Endothelial cell of umbilical vein (primary cell): ENCODE results near the gene ATP13A5. TPM values are rescaled to one million over a fixed set of nuclear protein-coding genes. Genes with fewer than 3 reads are reported as not detected.

ENCODE experiments used
- BruUV-seq: library from RNA; stranded (reverse); fragments of 400-500 nt; replicated peaks from 2 replicates; lab custom pipeline; 2021; lab: Mats Ljungman, UMichigan
- CTCF ChIA-PET: fragments of 300-600, 350-600 bp; sonication (Branson Sonifier 250); formaldehyde crosslinking; loops from one replicate; lab custom pipeline; 2021; ENCODE audit warnings: antibody characterized with exemption, inconsistent platforms; lab: Charles Lee
- POLR2A ChIA-PET: fragments of 300-600, 350-600 bp; sonication (Branson Sonifier 250); formaldehyde crosslinking; loops from one replicate; lab custom pipeline; 2021; ENCODE audit warnings: antibody characterized with exemption, inconsistent platforms; lab: Charles Lee
- DNase-seq: peaks from one replicate; pipeline ENCODE4 v3.0.0-alpha.2; 2011; ENCODE audit warnings: low read depth, low spot score
- FAIRE-seq: peaks from 2 replicates; lab custom pipeline; 2011; peaks lifted over from hg19 to GRCh38; lab: Jason Lieb, UNC
- H2AFZ ChIP-seq: 2 replicates; pipeline ENCODE4 v1.6.0; 2012; ENCODE audit warnings: low read depth, low read length, control low read depth, inconsistent platforms
- H3K27ac ChIP-seq: 2 replicates; pipeline ENCODE4 v1.5.1; 2011; ENCODE audit warnings: low read depth, mild to moderate bottlenecking, control low read depth, low read length, moderate library complexity; ENCODE audit not compliant: insufficient read depth
- H3K27me3 ChIP-seq, 2 experiments: 2 replicates each; pipeline versions ENCODE4 v1.6.0 to v1.6.1; 2011; ENCODE audit warnings: low read length in 2 of 2, mixed read lengths in 1 of 2; ENCODE audit not compliant: control insufficient read depth in 2 of 2, insufficient read depth in 2 of 2
- H3K36me3 ChIP-seq, 2 experiments: 2 replicates in 1 of 2; 3 replicates in 1 of 2; pipeline ENCODE4 v1.5.1; 2011; ENCODE audit warnings: low read length in 2 of 2, mild to moderate bottlenecking in 1 of 2, moderate library complexity in 1 of 2; ENCODE audit not compliant: control insufficient read depth in 2 of 2, insufficient read depth in 2 of 2; ENCODE audit errors: extremely low read depth in 1 of 2
- H3K4me1 ChIP-seq: 3 replicates; pipeline ENCODE4 v1.5.1; 2011; ENCODE audit warnings: mild to moderate bottlenecking, low read length; ENCODE audit not compliant: control insufficient read depth, insufficient read depth; ENCODE audit errors: extremely low read depth
- H3K4me2 ChIP-seq: 2 replicates; pipeline ENCODE4 v1.6.1; 2011; ENCODE audit warnings: low read length, control low read depth, mixed read lengths; ENCODE audit not compliant: insufficient read depth
- H3K4me3 ChIP-seq, 3 experiments: fragments of 200-600 bp in 1 of 3; sonication (generic), shearing (Covaris generic) in 1 of 3; replicated peaks in 1 of 3; 2 replicates each; pipeline ENCODE4 v1.5.1; 2011 to 2016; ENCODE audit warnings: control low read depth in 3 of 3, low read length in 3 of 3, mild to moderate bottlenecking in 2 of 3, inconsistent platforms in 1 of 3, low read depth in 1 of 3, moderate library complexity in 1 of 3; ENCODE audit not compliant: insufficient read depth in 1 of 3
- H3K79me2 ChIP-seq: 2 replicates; pipeline ENCODE4 v1.6.0; 2012; ENCODE audit warnings: low read length, inconsistent platforms; ENCODE audit not compliant: control insufficient read depth, insufficient read depth
- H3K9ac ChIP-seq: replicated peaks from 2 replicates; pipeline ENCODE3; 2011; ENCODE audit warnings: low read length, control low read depth; ENCODE audit not compliant: insufficient read depth; ENCODE audit errors: extremely low read depth
- H3K9me1 ChIP-seq: replicated peaks from 3 replicates; pipeline ENCODE4 v1.6.0; 2011; ENCODE audit warnings: mild to moderate bottlenecking, low read length; ENCODE audit not compliant: control insufficient read depth, insufficient read depth; ENCODE audit errors: extremely low read depth
- H3K9me3 ChIP-seq: replicated peaks from 2 replicates; pipeline ENCODE4 v1.5.1; 2012; ENCODE audit warnings: low read length, inconsistent platforms; ENCODE audit not compliant: control insufficient read depth, insufficient read depth
- H4K20me1 ChIP-seq: replicated peaks from 2 replicates; pipeline ENCODE3; 2011; ENCODE audit warnings: mild to moderate bottlenecking, low read length; ENCODE audit not compliant: control insufficient read depth, insufficient read depth; ENCODE audit errors: extremely low read depth
- EZH2 ChIP-seq: IDR thresholded peaks from 2 replicates; pipeline ENCODE4 v1.6.1; 2012; ENCODE audit warnings: borderline replicate concordance, low read depth, mild to moderate bottlenecking, moderate library complexity, low read length, inconsistent platforms; ENCODE audit not compliant: severe bottlenecking
- FOS ChIP-seq: IDR thresholded peaks from 2 replicates; pipeline ENCODE4 v1.6.1; 2011; ENCODE audit warnings: mild to moderate bottlenecking, low read length, moderate library complexity, borderline replicate concordance; ENCODE audit not compliant: insufficient read depth
- GATA2 ChIP-seq: IDR thresholded peaks from 2 replicates; pipeline ENCODE4 v1.7.0; 2011; ENCODE audit warnings: low read depth, mild to moderate bottlenecking, moderate library complexity, mixed read lengths, low read length; ENCODE audit not compliant: insufficient read length, insufficient read depth
- JUN ChIP-seq: IDR thresholded peaks from 2 replicates; pipeline ENCODE4 v1.6.1; 2011; ENCODE audit warnings: borderline replicate concordance, low read depth; ENCODE audit not compliant: insufficient read length, insufficient read depth
- MYC ChIP-seq: IDR thresholded peaks from one replicate; pipeline ENCODE4 v1.6.1; 2011; ENCODE audit warnings: mild to moderate bottlenecking, low read depth, low read length
- POLR2A ChIP-seq: IDR thresholded peaks from 2 replicates; pipeline ENCODE4 v1.6.1; 2012; ENCODE audit warnings: low read depth, mild to moderate bottlenecking, control low read depth, low read length
- POLR2AphosphoS5 ChIP-seq: IDR thresholded peaks from 2 replicates; pipeline ENCODE4 v1.6.1; 2012; ENCODE audit warnings: low read depth, mild to moderate bottlenecking, control low read depth, low read length, moderate library complexity; ENCODE audit not compliant: insufficient read depth
- dilution Hi-C: fragments of 300-500 bp; cut with MboI; formaldehyde crosslinking; loops from one replicate; pipeline ENCODE4 v1.15.0; 2019; ENCODE audit warnings: low sequenced_read_pairs; ENCODE audit not compliant: extremely low pct_ligation_motif_present
- intact Hi-C: fragments of 100-400 bp; cut with micrococcal nuclease; formaldehyde crosslinking; loops from one replicate; pipeline ENCODE4 v1.10.0; 2022
- polyA plus RNA-seq, 4 experiments: library from polyadenylated mRNA; depleted of rRNA in 3 of 4; stranded (reverse) in 3 of 4; unstranded in 1 of 4; fragments of >200 nt; gene quantifications; 2 replicates each; pipeline versions ENCODE4 v1.2.1 to v1.2.3, GENCODE V29; 2011 to 2012; ENCODE audit warnings: missing spikeins in 1 of 4
- total RNA-seq: library from RNA; stranded (reverse); gene quantifications from 2 replicates; pipeline ENCODE4 v1.2.3, GENCODE V29; 2021
- TF ChIP-seq, protein P1 (sequence below): IDR thresholded peaks from 2 replicates; pipeline ENCODE4 v1.6.1; 2011; ENCODE audit not compliant: insufficient read depth, insufficient read length
- TF ChIP-seq, protein P2 (sequence below), 2 donors: IDR thresholded peaks; 1 replicate in 1 of 2; 2 replicates in 1 of 2; pipeline ENCODE4 v1.5.1; 2011; ENCODE audit warnings: low read length in 2 of 2, mild to moderate bottlenecking in 2 of 2, moderate library complexity in 2 of 2, control low read depth in 1 of 2, inconsistent platforms in 1 of 2, low read depth in 1 of 2; ENCODE audit not compliant: insufficient read depth in 1 of 2; ENCODE audit errors: extremely low read depth in 1 of 2

ATP13A5 gene
- total and polyA plus RNA-seq, 2 donors (not counting 3 experiments of a cell fraction or from before 2014, with no cell fraction given), result not detected

DNA sequence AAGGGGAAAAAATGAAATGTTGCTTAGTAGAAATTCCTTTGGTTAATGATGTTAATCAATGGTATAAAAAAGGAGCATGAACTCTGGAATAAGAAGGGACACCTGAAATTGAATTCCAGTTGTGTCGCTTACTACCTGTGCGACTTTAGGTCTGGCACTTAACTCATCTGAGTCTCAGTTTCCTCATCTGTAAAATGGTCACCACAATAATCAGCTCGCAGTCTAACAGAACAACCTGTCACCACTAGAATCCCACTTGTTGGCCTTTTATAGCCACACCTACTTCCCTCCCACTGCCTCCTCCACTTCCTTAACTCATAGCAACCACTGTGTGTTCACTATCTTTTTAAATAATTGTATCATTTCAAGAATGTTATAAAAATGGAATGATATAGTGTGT is 135.0 kb downstream of the ATP13A5 start:
- DNase-seq, result no peak
- Histone ChIP-seq H3K27ac (no peak overlapping the region), H3K9me1 (no peaks in the 10 kb centered on the region), H3K9me3 (no peaks in the 10 kb centered on the region), H3K79me2 (no peaks in the 10 kb centered on the region), H2AFZ (no peak overlapping the region), H3K4me2 (no peak overlapping the region), H3K27me3 (peaks cover 3 to 15% of the 10 kb centered on the region in 2 experiments), H3K36me3 (no peaks in the 10 kb centered on the region), H4K20me1 (no peaks in the 10 kb centered on the region), H3K9ac (no peak overlapping the region), H3K4me1 (peaks cover 5% of the 10 kb centered on the region), H3K4me3 (no peak overlapping the region)
- TF ChIP-seq, protein P1, sequence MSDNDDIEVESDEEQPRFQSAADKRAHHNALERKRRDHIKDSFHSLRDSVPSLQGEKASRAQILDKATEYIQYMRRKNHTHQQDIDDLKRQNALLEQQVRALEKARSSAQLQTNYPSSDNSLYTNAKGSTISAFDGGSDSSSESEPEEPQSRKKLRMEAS, result no peak
- TF ChIP-seq FOS (no peak), JUN (no peak), EZH2 (no peak), GATA2 (no peak), POLR2A (no peak), MYC (no peak), POLR2AphosphoS5 (no peak)
- TF ChIP-seq, protein P2, sequence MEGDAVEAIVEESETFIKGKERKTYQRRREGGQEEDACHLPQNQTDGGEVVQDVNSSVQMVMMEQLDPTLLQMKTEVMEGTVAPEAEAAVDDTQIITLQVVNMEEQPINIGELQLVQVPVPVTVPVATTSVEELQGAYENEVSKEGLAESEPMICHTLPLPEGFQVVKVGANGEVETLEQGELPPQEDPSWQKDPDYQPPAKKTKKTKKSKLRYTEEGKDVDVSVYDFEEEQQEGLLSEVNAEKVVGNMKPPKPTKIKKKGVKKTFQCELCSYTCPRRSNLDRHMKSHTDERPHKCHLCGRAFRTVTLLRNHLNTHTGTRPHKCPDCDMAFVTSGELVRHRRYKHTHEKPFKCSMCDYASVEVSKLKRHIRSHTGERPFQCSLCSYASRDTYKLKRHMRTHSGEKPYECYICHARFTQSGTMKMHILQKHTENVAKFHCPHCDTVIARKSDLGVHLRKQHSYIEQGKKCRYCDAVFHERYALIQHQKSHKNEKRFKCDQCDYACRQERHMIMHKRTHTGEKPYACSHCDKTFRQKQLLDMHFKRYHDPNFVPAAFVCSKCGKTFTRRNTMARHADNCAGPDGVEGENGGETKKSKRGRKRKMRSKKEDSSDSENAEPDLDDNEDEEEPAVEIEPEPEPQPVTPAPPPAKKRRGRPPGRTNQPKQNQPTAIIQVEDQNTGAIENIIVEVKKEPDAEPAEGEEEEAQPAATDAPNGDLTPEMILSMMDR (IDR thresholded peaks at IDR 0.05; ENCODE audit: extremely low read depth in 1 of 2, insufficient read depth in 1 of 2, low read depth in 1 of 2, low read length in 2 of 2), result no peak
- intact Hi-C loops (loop anchor here (5.0 kb wide), 2 partner anchors 219 to 431 kb away; no protein-coding TSS in a partner anchor), dilution Hi-C loops (no loop called here)
- POLR2A ChIA-PET, result no interaction called here
- no TSS peak for BruUV-seq
- no peak for FAIRE-seq
- CTCF ChIA-PET, result interaction anchor here (1.4 kb wide), 1 partner anchor 11 kb away, joined by 3 read pairs; no protein-coding TSS in a partner anchor
